ENCODE measurements around the gene TMOD2. TPM values are rescaled to one million over a fixed set of nuclear protein-coding genes. Genes with fewer than 3 reads are reported as not detected.

TMOD2 gene
- total RNA-seq, 1 experiment from 2014 or later, result 3.0 TPM

GRCh38 chr15:51825698-51826097, 74.3 kb downstream of the TMOD2 start:
- no peak overlapping the region for H2BK5ac ChIP-seq (ENCODE audit: insufficient read length, low read length)
- H4K91ac ChIP-seq (ENCODE audit: insufficient read length, low read depth, low read length), result no peak overlapping the region
- no peak overlapping the region for H2BK15ac ChIP-seq (ENCODE audit: low read depth, low read length)
- no peak overlapping the region for H2BK12ac ChIP-seq (ENCODE audit: insufficient read length, low read depth, low read length)
- Mint-ChIP-seq H3K4me3 (no peak overlapping the region), H3K27me3 (ENCODE audit: low read depth) (peaks cover 25% of the 10 kb centered on the region), H3K9me3 (peaks cover 11 to 13% of the 10 kb centered on the region in 2 experiments), H3K4me1 (peaks cover 3 to 6% of the 10 kb centered on the region in 2 experiments), H3K36me3 (ENCODE audit: insufficient read depth in 1 of 3, low read depth in 3 of 3) (peaks cover 0 to 7% (median 5%) of the 10 kb centered on the region in 3 experiments; a peak in 2 of 7 replicates), H3K27ac (no peak overlapping the region)
- H3K14ac ChIP-seq (ENCODE audit: insufficient read depth, low read length), result no peak overlapping the region
- no peak overlapping the region for H3K4ac ChIP-seq (ENCODE audit: low read depth, low read length)
- H3K9me3 ChIP-seq (ENCODE audit: control insufficient read depth, low read depth, low read length), result no peaks in the 10 kb centered on the region
- H3K23me2 ChIP-seq (ENCODE audit: insufficient read length, low read depth, low read length, poor library complexity, severe bottlenecking), result no peaks in the 10 kb centered on the region
- H2AFZ ChIP-seq (ENCODE audit: low read length), result no peak overlapping the region
- no peaks in the 10 kb centered on the region for H3K27me3 ChIP-seq (ENCODE audit: insufficient read depth, low read length)
- no peaks in the 10 kb centered on the region for H3K79me1 ChIP-seq (ENCODE audit: insufficient read depth, low read depth, low read length, poor library complexity, severe bottlenecking)
- no peaks in the 10 kb centered on the region for H3K4me1 ChIP-seq (ENCODE audit: insufficient read depth, low read length)
- H4K8ac ChIP-seq (replicated peaks; ENCODE audit: insufficient read length, low read depth, low read length), result no peak overlapping the region
- no peak overlapping the region for H2AK5ac ChIP-seq (ENCODE audit: insufficient read length, low read length)
- no peaks in the 10 kb centered on the region for H4K20me1 ChIP-seq (ENCODE audit: control insufficient read depth, insufficient read depth, insufficient read length)
- no peak overlapping the region for H3K56ac ChIP-seq (ENCODE audit: insufficient read length, low read depth, low read length)
- no peak overlapping the region for H2BK120ac ChIP-seq (ENCODE audit: low read depth, low read length, poor library complexity, severe bottlenecking)
- H3K9ac ChIP-seq (ENCODE audit: extremely low read depth, insufficient read length, low read length), result no peak overlapping the region
- H3K18ac ChIP-seq (ENCODE audit: insufficient read length, low read depth, low read length), result no peak overlapping the region
- 0 out of 2 replicates have a peak, but pooled peaks cover 1% of the 10 kb centered on the region for H3K79me2 ChIP-seq (ENCODE audit: insufficient read depth, low read length)
- no peak for TF ChIP-seq CTCF (conservative IDR thresholded peaks at IDR 0.05)
- no peak overlapping the region for H3T11ph ChIP-seq (ENCODE audit: low read length)
- no peak overlapping the region for H4K5ac ChIP-seq (ENCODE audit: insufficient read length, low read depth, low read length)
- no CpG with 5 or more reads among the region's 3 CpGs for WGBS (ENCODE audit: extremely low coverage, insufficient read length, low lambda C conversion rate)
- H3K27ac ChIP-seq (ENCODE audit: insufficient read length, low read depth, low read length), result no peak overlapping the region
- no peak for DNase-seq
- H2BK20ac ChIP-seq (ENCODE audit: low read depth, low read length, poor library complexity, severe bottlenecking), result no peak overlapping the region
- no peak overlapping the region for H3K4me2 ChIP-seq (ENCODE audit: insufficient read depth, insufficient read length, low read length)
- no peak overlapping the region for H3K23ac ChIP-seq (ENCODE audit: insufficient read length, low read depth, low read length)
